Mesendoderm (in vitro differentiated cells): ENCODE data around the gene RAD23A.
"Not testable (repeated sequence)": the region's sequence is repeated elsewhere in the genome, so short reads cannot be mapped to it uniquely, and the experiment has no call there.

Experiments
- DNase-seq: peaks from one replicate; pipeline ENCODE4 v3.0.0; 2013
- H2AK5ac ChIP-seq: 2 replicates; pipeline ENCODE4 v1.6.1; 2013; ENCODE audit warnings: low read length, inconsistent platforms
- H2BK120ac ChIP-seq: 2 replicates; pipeline ENCODE4 v1.6.1; 2013; ENCODE audit warnings: low read depth, mild to moderate bottlenecking, low read length, moderate library complexity, mixed read lengths
- H2BK15ac ChIP-seq: replicated peaks from 2 replicates; pipeline ENCODE4 v1.6.1; 2013; ENCODE audit warnings: low read depth, mild to moderate bottlenecking, moderate library complexity
- H2BK5ac ChIP-seq: 2 replicates; pipeline ENCODE4 v1.6.1; 2013; ENCODE audit warnings: low read length, inconsistent platforms
- H3K18ac ChIP-seq: 2 replicates; pipeline ENCODE4 v1.6.1; 2013; ENCODE audit warnings: mild to moderate bottlenecking, low read length, mixed read lengths
- H3K23ac ChIP-seq: one replicate; pipeline ENCODE4 v1.6.1; 2013; ENCODE audit warnings: low read length
- H3K27ac ChIP-seq: 2 replicates; pipeline ENCODE4 v1.5.1; 2013; ENCODE audit warnings: low read depth, mild to moderate bottlenecking, inconsistent platforms, low read length, moderate library complexity
- H3K27me3 ChIP-seq: 2 replicates; pipeline ENCODE4 v1.6.1; 2013; ENCODE audit warnings: low read length, control low read depth, mild to moderate bottlenecking, inconsistent platforms; ENCODE audit not compliant: insufficient read depth, poor library complexity
- H3K36me3 ChIP-seq: 2 replicates; pipeline ENCODE4 v1.6.1; 2013; ENCODE audit warnings: low read length, inconsistent platforms; ENCODE audit not compliant: control insufficient read depth, insufficient read depth
- H3K4ac ChIP-seq: one replicate; pipeline ENCODE4 v1.6.1; 2013; ENCODE audit warnings: low read depth, mild to moderate bottlenecking, low read length, moderate library complexity
- H3K4me1 ChIP-seq: 2 replicates; pipeline ENCODE4 v1.6.1; 2013; ENCODE audit warnings: low read depth, low read length, inconsistent platforms; ENCODE audit not compliant: control insufficient read depth
- H3K4me2 ChIP-seq: 2 replicates; pipeline ENCODE4 v1.6.1; 2013; ENCODE audit warnings: low read length
- H3K4me3 ChIP-seq: 2 replicates; pipeline ENCODE4 v1.5.1; 2013; ENCODE audit warnings: mild to moderate bottlenecking, low read length
- H3K56ac ChIP-seq: one replicate; pipeline ENCODE4 v1.6.1; 2013; ENCODE audit warnings: low read length
- H3K79me1 ChIP-seq: 2 replicates; pipeline ENCODE4 v1.6.1; 2013; ENCODE audit warnings: low read length, inconsistent platforms
- H3K79me2 ChIP-seq: 2 replicates; pipeline ENCODE4 v1.6.1; 2013; ENCODE audit warnings: mild to moderate bottlenecking, low read length; ENCODE audit not compliant: control insufficient read depth, insufficient read depth
- H3K9ac ChIP-seq: 2 replicates; pipeline ENCODE4 v1.6.1; 2013; ENCODE audit warnings: low read length, inconsistent platforms
- H4K5ac ChIP-seq: one replicate; pipeline ENCODE4 v1.6.1; 2013; ENCODE audit warnings: low read length
- H4K8ac ChIP-seq: one replicate; pipeline ENCODE4 v1.6.1; 2013; ENCODE audit warnings: low read depth, mild to moderate bottlenecking, control low read depth, low read length, moderate library complexity
- WGBS: extraction: QIAGEN DNeasy Blood & Tissue Kit; methylation state at CpG from one replicate; pipeline ENCODE4 v1.1.7; 2013; ENCODE audit warnings: low lambda C conversion rate, missing lambda C conversion rate; ENCODE audit not compliant: insufficient coverage; ENCODE audit errors: extremely low coverage; 5-methylcytosine and 5-hydroxymethylcytosine counted together

The RAD23A gene

DNA sequence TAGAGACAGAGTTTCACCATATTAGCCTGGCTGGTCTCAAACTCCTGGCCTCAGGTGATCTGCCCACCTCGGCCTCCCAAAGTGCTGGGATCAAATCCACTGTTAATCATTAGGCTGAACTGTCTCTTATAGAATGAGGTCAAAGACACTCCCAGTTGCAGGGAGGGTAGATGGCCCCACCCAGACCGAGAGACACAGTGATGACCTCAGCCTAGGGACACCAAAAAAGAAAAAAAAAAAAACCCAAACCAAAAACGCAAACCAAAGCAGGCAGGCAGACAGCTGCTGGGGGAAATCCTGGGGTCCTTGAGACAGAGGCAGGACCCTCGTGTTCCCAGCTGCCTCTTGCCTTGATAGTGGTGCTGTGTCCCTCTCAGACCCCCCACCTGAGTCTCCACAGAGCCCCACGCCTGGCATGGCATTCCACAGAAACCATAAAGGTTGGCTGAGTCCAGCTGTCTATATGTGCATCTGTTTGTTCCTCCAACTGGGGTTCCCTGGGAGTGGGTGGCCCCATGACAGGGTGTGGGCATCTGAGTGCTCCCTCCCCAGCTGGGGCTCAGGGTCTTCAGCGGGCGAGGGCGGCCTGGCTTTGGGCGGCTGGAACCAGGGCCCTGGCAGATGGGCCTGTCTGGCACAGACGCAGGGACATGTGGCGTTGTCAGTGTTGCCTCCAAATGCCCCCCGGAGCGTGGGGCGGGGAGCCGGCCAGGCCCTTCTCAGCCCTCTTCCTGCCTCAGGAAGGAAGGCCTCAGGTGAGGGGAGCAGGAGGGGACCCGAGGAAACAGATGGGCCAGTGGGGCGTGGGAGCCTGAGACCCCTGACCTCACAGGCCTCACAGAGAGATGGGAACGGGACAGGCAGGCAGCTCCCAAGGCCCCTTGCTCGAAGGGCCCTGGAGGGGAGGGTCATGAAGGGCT lies 28.9 kb downstream of the RAD23A start:
- H3K4ac ChIP-seq, result no peak overlapping the region
- no peak overlapping the region for H3K27ac ChIP-seq
- H2BK5ac ChIP-seq, result no peak overlapping the region
- H4K5ac ChIP-seq, result no peak overlapping the region
- H3K27me3 ChIP-seq, result no peaks in the 10 kb centered on the region
- no peaks in the 10 kb centered on the region for H3K79me1 ChIP-seq
- no peak overlapping the region for H3K56ac ChIP-seq
- no peak overlapping the region for H3K4me3 ChIP-seq
- DNase-seq, result no peak
- no peaks in the 10 kb centered on the region for H3K4me1 ChIP-seq
- no peak overlapping the region for H3K18ac ChIP-seq
- no peaks in the 10 kb centered on the region for H3K79me2 ChIP-seq
- no peak overlapping the region for H3K9ac ChIP-seq
- no peak overlapping the region for H2BK15ac ChIP-seq
- WGBS, result no CpG with 5 or more reads among the region's 19 CpGs
- no peak overlapping the region for H3K23ac ChIP-seq
- no peak overlapping the region for H3K4me2 ChIP-seq
- H2AK5ac ChIP-seq, result no peak overlapping the region
- no peak overlapping the region for H2BK120ac ChIP-seq
- no peaks in the 10 kb centered on the region for H3K36me3 ChIP-seq
- no peak overlapping the region for H4K8ac ChIP-seq

DNA sequence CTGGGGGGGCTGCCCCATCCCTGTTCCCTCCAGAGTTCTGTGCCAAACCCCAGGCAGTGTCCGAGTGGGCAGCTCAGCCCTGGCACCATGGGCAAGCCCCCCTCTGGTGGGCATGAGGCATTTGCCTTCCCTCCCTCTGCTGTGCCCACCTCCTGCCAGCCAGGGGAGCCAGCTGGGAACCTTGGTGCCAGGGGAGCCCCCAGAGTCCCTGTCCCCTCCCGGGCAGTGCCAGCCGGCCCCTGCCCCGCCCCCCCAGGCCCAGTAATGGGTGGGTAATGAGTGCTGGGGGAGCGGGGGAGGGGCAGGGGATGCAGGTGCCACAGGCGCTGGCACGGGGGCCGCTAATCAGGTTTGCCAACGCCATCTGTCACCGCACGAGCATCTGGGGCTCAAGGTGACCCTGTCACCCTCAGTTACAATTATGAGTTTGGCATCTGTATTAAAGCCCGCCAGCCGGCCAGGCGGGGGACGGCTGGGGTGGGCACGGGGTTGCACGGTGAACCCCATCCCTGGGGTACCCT lies 29.6 kb downstream of the RAD23A start:
- Histone ChIP-seq H3K18ac (no peak overlapping the region), H3K4me3 (no peak overlapping the region), H4K5ac (no peak overlapping the region), H3K27ac (no peak overlapping the region), H4K8ac (no peak overlapping the region), H3K23ac (no peak overlapping the region), H3K56ac (no peak overlapping the region), H2BK5ac (no peak overlapping the region), H3K9ac (no peak overlapping the region), H3K4me1 (no peaks in the 10 kb centered on the region), H2AK5ac (no peak overlapping the region), H3K36me3 (no peaks in the 10 kb centered on the region), H3K4ac (no peak overlapping the region), H3K79me2 (no peaks in the 10 kb centered on the region), H2BK120ac (no peak overlapping the region), H3K79me1 (no peaks in the 10 kb centered on the region), H3K4me2 (no peak overlapping the region), H2BK15ac (no peak overlapping the region), H3K27me3 (no peaks in the 10 kb centered on the region)
- no peak for DNase-seq
- WGBS, result no CpG with 5 or more reads among the region's 17 CpGs

DNA sequence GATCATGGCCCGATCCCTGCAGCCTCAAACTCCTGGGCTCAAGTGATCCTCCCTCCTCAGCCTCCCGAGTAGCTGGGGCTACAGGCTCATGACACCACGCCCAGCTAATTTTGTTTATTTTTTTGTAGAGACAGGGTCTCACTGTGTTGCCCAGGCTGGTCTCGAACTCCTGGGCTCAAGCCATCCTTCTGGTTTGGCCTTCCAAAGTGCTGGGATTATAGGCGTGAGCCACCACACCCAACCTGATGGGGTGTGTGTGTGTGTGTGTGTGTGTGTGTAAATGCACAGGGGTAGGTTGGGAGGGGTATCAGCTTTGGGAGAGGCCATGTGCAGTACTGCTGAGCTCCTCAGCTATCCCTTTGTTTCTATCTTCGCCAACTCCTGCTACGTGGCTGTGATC lies 30.4 kb downstream of the RAD23A start:
- not testable (repeated sequence) for H3K79me2 ChIP-seq, H3K27ac ChIP-seq
- WGBS, result no CpG with 5 or more reads among the region's 7 CpGs

DNA sequence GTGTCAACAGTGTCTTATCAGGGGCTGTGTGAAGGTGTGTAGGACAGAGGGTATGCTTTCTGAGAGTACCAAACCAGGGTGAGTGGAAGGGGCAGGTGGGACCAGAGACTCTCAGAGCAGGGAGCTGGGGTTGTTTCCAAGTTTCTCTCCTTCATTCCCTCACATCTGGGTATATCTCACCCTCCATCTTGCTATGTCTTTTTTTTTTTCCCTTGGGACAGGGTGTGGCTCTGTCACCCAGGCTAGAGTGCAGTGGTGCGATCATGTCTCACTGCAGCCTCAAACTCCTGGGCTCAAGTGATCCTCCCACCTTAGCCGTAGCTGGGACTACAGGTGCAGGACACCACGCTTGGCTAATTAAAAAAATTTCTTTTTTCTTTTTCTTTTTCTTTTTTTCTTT lies 34.3 kb downstream of the RAD23A start:
- Histone ChIP-seq H3K4me1 (no peaks in the 10 kb centered on the region), H3K27me3 (no peaks in the 10 kb centered on the region), H3K27ac (no peak overlapping the region), H2BK120ac (no peak overlapping the region), H3K79me1 (no peaks in the 10 kb centered on the region), H3K9ac (no peak overlapping the region), H2AK5ac (no peak overlapping the region), H4K8ac (no peak overlapping the region), H3K4me2 (no peak overlapping the region), H3K18ac (no peak overlapping the region), H3K4me3 (no peak overlapping the region), H3K56ac (no peak overlapping the region), H4K5ac (no peak overlapping the region), H3K4ac (no peak overlapping the region), H3K79me2 (no peaks in the 10 kb centered on the region), H2BK15ac (no peak overlapping the region), H2BK5ac (no peak overlapping the region), H3K36me3 (no peaks in the 10 kb centered on the region), H3K23ac (no peak overlapping the region)
- WGBS, result no CpG with 5 or more reads among the region's 3 CpGs
- DNase-seq, result no peak

More for the DNA sequence above, 30.4 kb downstream of the RAD23A start:
- H3K4me2 ChIP-seq, DNase-seq, H2BK120ac ChIP-seq, H3K36me3 ChIP-seq, H3K4me3 ChIP-seq, H2AK5ac ChIP-seq, H3K4ac ChIP-seq, H2BK5ac ChIP-seq, H3K18ac ChIP-seq, H3K27me3 ChIP-seq, H3K4me1 ChIP-seq, H3K56ac ChIP-seq, H4K8ac ChIP-seq, H2BK15ac ChIP-seq, H3K79me1 ChIP-seq, H3K23ac ChIP-seq, H3K9ac ChIP-seq, H4K5ac ChIP-seq: not testable (repeated sequence)

DNA sequence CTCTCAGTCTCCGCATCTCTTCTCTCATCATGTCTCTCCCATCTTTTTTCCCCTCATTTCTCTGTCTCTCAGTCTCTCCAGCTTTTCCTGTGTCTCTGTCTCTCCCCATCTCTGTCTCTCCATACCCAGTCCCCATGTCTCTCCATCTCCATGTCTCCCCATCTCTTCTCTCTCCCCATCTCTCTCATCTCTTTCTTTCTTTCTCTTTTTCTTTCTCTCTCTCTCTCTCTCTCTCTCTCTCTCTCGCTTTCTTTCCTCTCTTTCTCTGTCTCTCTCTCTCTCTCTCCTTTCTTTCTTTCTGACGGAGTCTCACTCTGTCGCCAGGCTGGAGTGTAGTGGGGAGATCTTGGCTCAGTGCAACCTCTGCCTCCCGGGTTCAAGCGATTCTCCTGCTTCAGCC lies 37.0 kb downstream of the RAD23A start:
- H3K4ac ChIP-seq, result no peak overlapping the region
- no peak for DNase-seq
- H3K27ac ChIP-seq, result no peak overlapping the region
- no peaks in the 10 kb centered on the region for H3K36me3 ChIP-seq
- no peaks in the 10 kb centered on the region for H3K4me1 ChIP-seq
- no CpG with 5 or more reads among the region's 6 CpGs for WGBS
- no peak overlapping the region for H3K23ac ChIP-seq
- H4K8ac ChIP-seq, result no peak overlapping the region
- no peak overlapping the region for H3K56ac ChIP-seq
- no peak overlapping the region for H3K18ac ChIP-seq
- no peak overlapping the region for H3K4me2 ChIP-seq
- H2BK120ac ChIP-seq, result no peak overlapping the region
- no peak overlapping the region for H2BK15ac ChIP-seq
- H3K9ac ChIP-seq, result no peak overlapping the region
- H2BK5ac ChIP-seq, result no peak overlapping the region
- no peaks in the 10 kb centered on the region for H3K79me1 ChIP-seq
- H2AK5ac ChIP-seq, result no peak overlapping the region
- peaks cover 2% of the 10 kb centered on the region for H3K27me3 ChIP-seq
- no peaks in the 10 kb centered on the region for H3K79me2 ChIP-seq
- H4K5ac ChIP-seq, result no peak overlapping the region
- no peak overlapping the region for H3K4me3 ChIP-seq
